Activated CD4-positive, alpha-beta memory T cell treated with anti-CD3 and anti-CD28 coated beads for 36 hours (primary cell): ENCODE data around the gene NSMCE1. TPM values are rescaled to one million over a fixed set of nuclear protein-coding genes. Genes with fewer than 3 reads are reported as not detected.
"Not testable (repeated sequence)": the region's sequence is repeated elsewhere in the genome, so short reads cannot be mapped to it uniquely, and the experiment has no call there.

ENCODE experiments used
- CTCF ChIA-PET: fragments of 350-600 bp; sonication (Branson Sonifier 250); formaldehyde crosslinking; loops from one replicate; lab custom pipeline; 2021; ENCODE audit warnings: antibody characterized with exemption, inconsistent platforms; lab: Charles Lee
- POLR2A ChIA-PET: fragments of 350-600 bp; sonication (Branson Sonifier 250); formaldehyde crosslinking; loops from one replicate; lab custom pipeline; 2021; ENCODE audit warnings: antibody characterized with exemption; lab: Charles Lee
- DNase-seq: peaks from one replicate; pipeline ENCODE4 v3.0.0-alpha.2; 2020
- H3K27ac Mint-ChIP-seq: one replicate; pipeline ENCODE4 v1.8.0; 2021; ENCODE audit warnings: mixed read lengths
- H3K27me3 Mint-ChIP-seq: one replicate; pipeline ENCODE4 v1.8.0; 2021; ENCODE audit warnings: mixed read lengths
- H3K36me3 Mint-ChIP-seq: one replicate; pipeline ENCODE4 v1.8.0; 2021; ENCODE audit warnings: mixed read lengths
- H3K4me1 Mint-ChIP-seq: one replicate; pipeline ENCODE4 v1.8.0; 2021; ENCODE audit warnings: low read depth, mixed read lengths
- H3K4me3 Mint-ChIP-seq: one replicate; pipeline ENCODE4 v1.8.0; 2021; ENCODE audit warnings: mild to moderate bottlenecking, mixed read lengths
- H3K9me3 Mint-ChIP-seq: one replicate; pipeline ENCODE4 v1.8.0; 2021; ENCODE audit warnings: mixed read lengths
- intact Hi-C: fragments of 100-400 bp; cut with micrococcal nuclease; formaldehyde crosslinking; loops from one replicate; pipeline ENCODE4 v1.15.1; 2023
- total RNA-seq, 2 experiments: library from RNA; stranded (reverse); gene quantifications; one replicate each; pipeline ENCODE4 v1.2.3, GENCODE V29; 2021

The NSMCE1 gene
- total RNA-seq, 2 experiments from 2014 or later: 120 to 121 TPM

GRCh38 chr16:27209591-27209990 lies 59.0 kb downstream of the NSMCE1 start:
- no peak overlapping the region for H3K4me3 Mint-ChIP-seq
- no peaks in the 10 kb centered on the region for H3K27me3 Mint-ChIP-seq
- DNase-seq: no peak
- peaks cover under 1% of the 10 kb centered on the region for H3K4me1 Mint-ChIP-seq
- ChIA-PET CTCF (interaction anchor here (1.3 to 1.8 kb wide), 2 partner anchors 25 to 109 kb away, joined by 4 to 6 read pairs; no protein-coding TSS in a partner anchor), POLR2A (interaction anchor here (1.1 kb wide), 1 partner anchor 21 kb away, joined by 3 read pairs; no protein-coding TSS in a partner anchor)
- no peak overlapping the region for H3K27ac Mint-ChIP-seq
- peaks cover 3% of the 10 kb centered on the region for H3K36me3 Mint-ChIP-seq
- intact Hi-C loops: no loop called here
- H3K9me3 Mint-ChIP-seq: no peaks in the 10 kb centered on the region

- Mint-ChIP-seq H3K4me1 (peaks cover 6% of the 10 kb centered on the region), H3K9me3 (no peaks in the 10 kb centered on the region), H3K4me3 (no peak overlapping the region), H3K27ac (no peak overlapping the region), H3K27me3 (no peaks in the 10 kb centered on the region), H3K36me3 (peaks cover 1% of the 10 kb centered on the region)
- no peak for DNase-seq
- POLR2A ChIA-PET: no interaction called here
- CTCF ChIA-PET: interaction anchor here (1.3 to 1.8 kb wide), 2 partner anchors 26 to 110 kb away, joined by 4 to 6 read pairs; no protein-coding TSS in a partner anchor
- intact Hi-C loops: no loop called here
Measured at GRCh38 chr16:27208796-27209195, 59.8 kb downstream of the NSMCE1 start.

GRCh38 chr16:27208081-27208680 lies 60.4 kb downstream of the NSMCE1 start:
- ChIA-PET CTCF (interaction anchor here (1.3 kb wide), 1 partner anchor 110 kb away, joined by 4 read pairs; no protein-coding TSS in a partner anchor), POLR2A (no interaction called here)
- Mint-ChIP-seq H3K27me3 (no peaks in the 10 kb centered on the region), H3K27ac (no peak overlapping the region), H3K9me3 (no peaks in the 10 kb centered on the region), H3K36me3 (peaks cover 4% of the 10 kb centered on the region), H3K4me1 (peaks cover 7% of the 10 kb centered on the region), H3K4me3 (no peak overlapping the region)
- DNase-seq: no peak
- intact Hi-C loops: no loop called here

- H3K9me3 Mint-ChIP-seq, H3K4me3 Mint-ChIP-seq, intact Hi-C loops, H3K27me3 Mint-ChIP-seq, CTCF ChIA-PET, POLR2A ChIA-PET, H3K27ac Mint-ChIP-seq, H3K36me3 Mint-ChIP-seq, DNase-seq: not testable (repeated sequence)
- peaks cover 18% of the 10 kb centered on the region for H3K4me1 Mint-ChIP-seq
Measured at GRCh38 chr16:27207121-27207520, 61.5 kb downstream of the NSMCE1 start.

GRCh38 chr16:27205423-27206065 lies 63.0 kb downstream of the NSMCE1 start:
- Mint-ChIP-seq H3K27me3 (no peaks in the 10 kb centered on the region), H3K4me3 (no peak overlapping the region), H3K27ac (no peak overlapping the region), H3K4me1 (peaks cover 29% of the 10 kb centered on the region), H3K9me3 (peaks cover 2% of the 10 kb centered on the region), H3K36me3 (peaks cover 4% of the 10 kb centered on the region)
- intact Hi-C loops: no loop called here
- POLR2A ChIA-PET: interaction anchor here (0.9 to 2.7 kb wide), 3 partner anchors 9 to 162 kb away, joined by 3 to 15 read pairs (median 4); no protein-coding TSS in a partner anchor
- CTCF ChIA-PET: interaction anchor here (1.1 to 2.0 kb wide), 3 partner anchors 26 to 29 kb away, joined by 3 to 11 read pairs (median 5); no protein-coding TSS in a partner anchor
- no peak for DNase-seq

GRCh38 chr16:27204312-27204915 lies 64.2 kb downstream of the NSMCE1 start:
- no peak for DNase-seq
- CTCF ChIA-PET: interaction anchor here (0.8 to 2.6 kb wide), 10 partner anchors 23 to 163 kb away, joined by 3 to 22 read pairs (median 5); no protein-coding TSS in a partner anchor
- POLR2A ChIA-PET: interaction anchor here (0.6 to 2.7 kb wide), 13 partner anchors 10 to 346 kb away, joined by 3 to 15 read pairs (median 4); partner anchors contain the start of gene KATNIP
- peaks cover 40% of the 10 kb centered on the region for H3K4me1 Mint-ChIP-seq
- intact Hi-C loops: no loop called here
- H3K9me3 Mint-ChIP-seq: peaks cover 2% of the 10 kb centered on the region
- H3K27ac Mint-ChIP-seq: peak overlapping the region; percentile 97
- H3K27me3 Mint-ChIP-seq: no peaks in the 10 kb centered on the region
- peaks cover 4% of the 10 kb centered on the region for H3K36me3 Mint-ChIP-seq
- peak overlapping the region; percentile 95 for H3K4me3 Mint-ChIP-seq

GRCh38 chr16:27203507-27204311 lies 64.9 kb downstream of the NSMCE1 start, which contains the start of gene KDM8:
Gene KDM8 (plus strand): TSS chr16:27203526. CDS start chr16:27210124, 6,598 bp downstream.
- H3K4me1 Mint-ChIP-seq: peaks cover 46% of the 10 kb centered on the region
- peak within 1 kb of the TSS; percentile 95 for H3K4me3 Mint-ChIP-seq

GRCh38 chr16:27202923-27203506 lies 65.6 kb downstream of the NSMCE1 start:
- intact Hi-C loops: loop anchor here (1.0 kb wide), 4 partner anchors 24 to 205 kb away; no protein-coding TSS in a partner anchor
- Mint-ChIP-seq H3K36me3 (peaks cover 6% of the 10 kb centered on the region), H3K27ac (peak overlapping the region; percentile 97), H3K4me1 (peaks cover 53% of the 10 kb centered on the region), H3K4me3 (peak overlapping the region; percentile 95), H3K27me3 (no peaks in the 10 kb centered on the region), H3K9me3 (peaks cover 2% of the 10 kb centered on the region)
- CTCF ChIA-PET: interaction anchor here (0.8 to 2.6 kb wide), 10 partner anchors 24 to 250 kb away, joined by 3 to 22 read pairs (median 4); no protein-coding TSS in a partner anchor
- DNase-seq: peak; percentile 95
- POLR2A ChIA-PET: interaction anchor here (0.6 to 2.7 kb wide), 12 partner anchors 9 to 347 kb away, joined by 3 to 15 read pairs (median 4); partner anchors contain the start of gene KATNIP

More at GRCh38 chr16:27203507-27204311, 64.9 kb downstream of the NSMCE1 start, which contains the start of gene KDM8:
- Mint-ChIP-seq H3K27ac (peak within 1 kb of the TSS; percentile 97), H3K36me3 (peaks cover 6% of the 10 kb centered on the region), H3K27me3 (no peaks in the 10 kb centered on the region), H3K9me3 (peaks cover 2% of the 10 kb centered on the region)
- CTCF ChIA-PET: interaction anchor here (0.8 to 2.6 kb wide), 14 partner anchors 23 to 249 kb away, joined by 3 to 22 read pairs (median 4); no protein-coding TSS in a partner anchor
- peak; percentile 100 for DNase-seq
- intact Hi-C loops: loop anchor here (1.0 kb wide), 4 partner anchors 24 to 205 kb away; no protein-coding TSS in a partner anchor
- POLR2A ChIA-PET: interaction anchor here (0.6 to 2.7 kb wide), 16 partner anchors 10 to 346 kb away, joined by 3 to 15 read pairs (median 4); partner anchors contain the start of gene KATNIP

GRCh38 chr16:27200914-27201313 lies 67.7 kb downstream of the NSMCE1 start:
- H3K4me3 Mint-ChIP-seq, intact Hi-C loops: not testable (repeated sequence)

GRCh38 chr16:27199736-27200135 lies 68.8 kb downstream of the NSMCE1 start:
- H3K27me3 Mint-ChIP-seq: no peaks in the 10 kb centered on the region
- CTCF ChIA-PET: interaction anchor here (1.1 to 3.2 kb wide), 7 partner anchors 20 to 175 kb away, joined by 3 to 20 read pairs (median 6); no protein-coding TSS in a partner anchor
- intact Hi-C loops: loop anchor here (1.0 kb wide), 2 partner anchors 20 to 29 kb away; no protein-coding TSS in a partner anchor
- H3K4me1 Mint-ChIP-seq: peaks cover 78% of the 10 kb centered on the region
- H3K4me3 Mint-ChIP-seq: no peak overlapping the region
- peak; percentile 38 for DNase-seq
- peaks cover 6% of the 10 kb centered on the region for H3K36me3 Mint-ChIP-seq
- H3K9me3 Mint-ChIP-seq: peaks cover 8% of the 10 kb centered on the region
- POLR2A ChIA-PET: interaction anchor here (1.0 to 1.3 kb wide), 2 partner anchors 20 to 35 kb away, joined by 4 to 5 read pairs; no protein-coding TSS in a partner anchor
- peak overlapping the region; percentile 83 for H3K27ac Mint-ChIP-seq

More at GRCh38 chr16:27200914-27201313, 67.7 kb downstream of the NSMCE1 start:
- POLR2A ChIA-PET, H3K9me3 Mint-ChIP-seq, CTCF ChIA-PET, H3K27me3 Mint-ChIP-seq, DNase-seq, H3K36me3 Mint-ChIP-seq: not testable (repeated sequence)
- Mint-ChIP-seq H3K27ac (peak overlapping the region; percentile 83), H3K4me1 (peaks cover 67% of the 10 kb centered on the region)
